Ishikawa (cell line): ENCODE results near the gene RETN.

Source experiments
- EGR1 ChIP-seq: IDR thresholded peaks from 2 replicates; pipeline ENCODE4 v1.6.1; 2012
- RAD21 ChIP-seq: IDR thresholded peaks from 2 replicates; pipeline ENCODE4 v1.6.1; 2012; ENCODE audit warnings: low read depth

- no peak for TF ChIP-seq EGR1
- TF ChIP-seq RAD21 = no peak
Observed at GRCh38 chr19:7635670-7636069, 33.2 kb upstream of the RETN start.
